GM19351 (cell line): ENCODE data around the gene RHOB.
"Not testable (repeated sequence)": the region's sequence is repeated elsewhere in the genome, so short reads cannot be mapped to it uniquely, and the experiment has no call there.

ENCODE experiments used
- ATAC-seq: cut with Tn5 transposase; IDR thresholded peaks from one replicate; pipeline ENCODE4 v1.9.1; 2021; ENCODE audit warnings: mild to moderate bottlenecking, moderate library complexity; ENCODE audit not compliant: unreplicated experiment

Gene RHOB

GRCh38 chr2:20451761-20452499 lies 5.1 kb downstream of the RHOB start:
- no peak for ATAC-seq

GRCh38 chr2:20452551-20452950 lies 5.7 kb downstream of the RHOB start:
- ATAC-seq: no peak

GRCh38 chr2:20453087-20453486 lies 6.2 kb downstream of the RHOB start:
- ATAC-seq: no peak

GRCh38 chr2:20454036-20454981 lies 7.4 kb downstream of the RHOB start:
- ATAC-seq: no peak

GRCh38 chr2:20455076-20455587 lies 8.3 kb downstream of the RHOB start:
- ATAC-seq: no peak

GRCh38 chr2:20456116-20456571 lies 9.3 kb downstream of the RHOB start:
- no peak for ATAC-seq

- ATAC-seq: peak; percentile 89
Measured at GRCh38 chr2:20456636-20457426, 10.0 kb downstream of the RHOB start.

- ATAC-seq: no peak
Measured at GRCh38 chr2:20457661-20458630, 11.1 kb downstream of the RHOB start.

- ATAC-seq: not testable (repeated sequence)
Measured at GRCh38 chr2:20458737-20459484, 12.0 kb downstream of the RHOB start.

- no peak for ATAC-seq
Measured at GRCh38 chr2:20465716-20466394, 19.0 kb downstream of the RHOB start.

- ATAC-seq: no peak
Measured at GRCh38 chr2:20467789-20468548, 21.1 kb downstream of the RHOB start.

- no peak for ATAC-seq
Measured at GRCh38 chr2:20468549-20469500, 22.0 kb downstream of the RHOB start.

- ATAC-seq: no peak
Measured at GRCh38 chr2:20469595-20469994, 22.7 kb downstream of the RHOB start.

- no peak for ATAC-seq
Measured at GRCh38 chr2:20470211-20470610, 23.3 kb downstream of the RHOB start.

- no peak for ATAC-seq
Measured at GRCh38 chr2:20471148-20471547, 24.3 kb downstream of the RHOB start.

GRCh38 chr2:20471902-20472559 lies 25.2 kb downstream of the RHOB start:
- ATAC-seq: no peak
